IPS DF 6.9 (cell line): ENCODE measurements around the gene TAS1R1.
A peak's percentile ranks its signal among the peaks of the same experiment; 100 is the strongest.

ENCODE experiments used
- DNase-seq: peaks from one replicate; pipeline ENCODE4 v3.0.0-alpha.2; 2013; ENCODE audit warnings: low read depth, low spot score
- H3K27ac ChIP-seq: one replicate; pipeline ENCODE4 v1.5.1; 2013; ENCODE audit warnings: low read length, control low read depth
- H3K27me3 ChIP-seq: 2 replicates; pipeline ENCODE4 v1.6.1; 2013; ENCODE audit warnings: mild to moderate bottlenecking, low read length; ENCODE audit not compliant: control insufficient read depth, insufficient read depth
- H3K36me3 ChIP-seq: 2 replicates; pipeline ENCODE4 v1.6.1; 2013; ENCODE audit warnings: low read length; ENCODE audit not compliant: control insufficient read depth, insufficient read depth
- H3K4me1 ChIP-seq: 2 replicates; pipeline ENCODE4 v1.6.1; 2013; ENCODE audit warnings: low read length; ENCODE audit not compliant: control insufficient read depth, insufficient read depth
- H3K4me3 ChIP-seq: 2 replicates; pipeline ENCODE4 v1.5.1; 2013; ENCODE audit warnings: mild to moderate bottlenecking, low read length
- H3K9me3 ChIP-seq: 2 replicates; pipeline ENCODE4 v1.6.1; 2013; ENCODE audit warnings: low read length, inconsistent platforms; ENCODE audit not compliant: control insufficient read depth, insufficient read depth
- WGBS: extraction: QIAGEN DNeasy Blood & Tissue Kit; methylation state at CpG from one replicate; pipeline ENCODE4 v1.1.7; 2013; ENCODE audit warnings: mixed read lengths, missing lambda C conversion rate; ENCODE audit not compliant: insufficient read length, insufficient coverage; 5-methylcytosine and 5-hydroxymethylcytosine counted together

Gene TAS1R1

GRCh38 chr1:6624710-6625583, 69.8 kb downstream of the TAS1R1 start, which contains the start of gene THAP3:
THAP3 (plus strand) TSS chr1:6624868; CDS start chr1:6625219, 351 bp downstream.
- no peaks in the 10 kb centered on the region for H3K9me3 ChIP-seq
- H3K27ac ChIP-seq = no peak within 1 kb of the TSS
- DNase-seq = no peak
- WGBS = no CpG with 5 or more reads among the region's 73 CpGs
- no peaks in the 10 kb centered on the region for H3K27me3 ChIP-seq
- peaks cover 20% of the 10 kb centered on the region for H3K36me3 ChIP-seq
- no peaks in the 10 kb centered on the region for H3K4me1 ChIP-seq
- peak within 1 kb of the TSS; percentile 83 for H3K4me3 ChIP-seq

GRCh38 chr1:6625584-6626149, 70.6 kb downstream of the TAS1R1 start:
- no peaks in the 10 kb centered on the region for H3K27me3 ChIP-seq
- H3K27ac ChIP-seq = no peak overlapping the region
- H3K9me3 ChIP-seq = no peaks in the 10 kb centered on the region
- DNase-seq = no peak
- no peaks in the 10 kb centered on the region for H3K4me1 ChIP-seq
- H3K36me3 ChIP-seq = peaks cover 16% of the 10 kb centered on the region
- H3K4me3 ChIP-seq = peak overlapping the region; percentile 83
- WGBS = no CpG with 5 or more reads among the region's 32 CpGs

GRCh38 chr1:6627031-6627430, 71.9 kb downstream of the TAS1R1 start:
- Histone ChIP-seq H3K27ac (no peak overlapping the region), H3K27me3 (no peaks in the 10 kb centered on the region), H3K4me1 (no peaks in the 10 kb centered on the region), H3K36me3 (peaks cover 7% of the 10 kb centered on the region), H3K9me3 (no peaks in the 10 kb centered on the region), H3K4me3 (no peak overlapping the region)
- DNase-seq = no peak
- WGBS = no CpG with 5 or more reads among the region's 9 CpGs

- H3K27ac ChIP-seq = no peak overlapping the region
- peaks cover 4% of the 10 kb centered on the region; the same call in 1 of the 2 replicates for H3K36me3 ChIP-seq
- WGBS = no CpG with 5 or more reads among the region's 21 CpGs
Observed at GRCh38 chr1:6627841-6628545, 72.9 kb downstream of the TAS1R1 start.

GRCh38 chr1:6628971-6629479, 73.9 kb downstream of the TAS1R1 start:
- Histone ChIP-seq H3K27me3 (no peaks in the 10 kb centered on the region), H3K4me3 (no peak overlapping the region), H3K4me1 (no peaks in the 10 kb centered on the region), H3K36me3 (peaks cover 7% of the 10 kb centered on the region), H3K9me3 (no peaks in the 10 kb centered on the region), H3K27ac (no peak overlapping the region)
- DNase-seq = no peak
- WGBS = no CpG with 5 or more reads among the region's 12 CpGs

More at GRCh38 chr1:6627841-6628545, 72.9 kb downstream of the TAS1R1 start:
- no peak for DNase-seq
- Histone ChIP-seq H3K4me3 (no peak overlapping the region), H3K4me1 (no peaks in the 10 kb centered on the region), H3K27me3 (no peaks in the 10 kb centered on the region), H3K9me3 (no peaks in the 10 kb centered on the region)
